C4-2B (cell line): ENCODE measurements around the gene ZNF429.

ENCODE experiments used
- ZFX ChIP-seq: fragments of 450-650 bp; IDR thresholded peaks from 2 replicates; pipeline ENCODE4 v1.6.1; 2017
- TF ChIP-seq, protein P1 (sequence below): fragments of 450-650 bp; conservative IDR thresholded peaks from 2 replicates; pipeline ENCODE4 v1.5.1; 2017; ENCODE audit warnings: mild to moderate bottlenecking

DNA sequence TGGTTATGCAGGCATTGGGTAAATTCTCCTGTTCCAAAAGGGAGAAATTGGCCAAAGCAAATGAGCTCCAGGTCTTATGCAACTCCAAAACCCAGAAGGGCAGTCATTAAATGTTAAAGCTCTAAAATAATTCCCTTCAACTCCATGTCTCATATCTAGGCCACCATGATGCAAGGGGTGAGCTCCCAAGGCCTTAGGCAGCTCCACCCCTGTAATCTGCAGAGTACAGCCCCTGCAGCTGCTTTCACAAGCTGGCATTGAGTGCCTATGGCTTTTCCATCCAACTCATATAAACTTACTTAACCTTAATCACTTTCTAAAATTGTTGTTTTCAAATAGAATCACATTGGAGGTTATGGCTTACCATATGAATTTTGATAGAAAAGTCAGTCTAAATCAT is 44.7 kb upstream of the ZNF429 start:
- TF ChIP-seq, protein P1, sequence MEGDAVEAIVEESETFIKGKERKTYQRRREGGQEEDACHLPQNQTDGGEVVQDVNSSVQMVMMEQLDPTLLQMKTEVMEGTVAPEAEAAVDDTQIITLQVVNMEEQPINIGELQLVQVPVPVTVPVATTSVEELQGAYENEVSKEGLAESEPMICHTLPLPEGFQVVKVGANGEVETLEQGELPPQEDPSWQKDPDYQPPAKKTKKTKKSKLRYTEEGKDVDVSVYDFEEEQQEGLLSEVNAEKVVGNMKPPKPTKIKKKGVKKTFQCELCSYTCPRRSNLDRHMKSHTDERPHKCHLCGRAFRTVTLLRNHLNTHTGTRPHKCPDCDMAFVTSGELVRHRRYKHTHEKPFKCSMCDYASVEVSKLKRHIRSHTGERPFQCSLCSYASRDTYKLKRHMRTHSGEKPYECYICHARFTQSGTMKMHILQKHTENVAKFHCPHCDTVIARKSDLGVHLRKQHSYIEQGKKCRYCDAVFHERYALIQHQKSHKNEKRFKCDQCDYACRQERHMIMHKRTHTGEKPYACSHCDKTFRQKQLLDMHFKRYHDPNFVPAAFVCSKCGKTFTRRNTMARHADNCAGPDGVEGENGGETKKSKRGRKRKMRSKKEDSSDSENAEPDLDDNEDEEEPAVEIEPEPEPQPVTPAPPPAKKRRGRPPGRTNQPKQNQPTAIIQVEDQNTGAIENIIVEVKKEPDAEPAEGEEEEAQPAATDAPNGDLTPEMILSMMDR = no peak
- no peak for TF ChIP-seq ZFX
